HepG2 (cell line): Measurements from ENCODE around the gene ZFPM1. TPM values are rescaled to one million over a fixed set of nuclear protein-coding genes. Genes with fewer than 3 reads are reported as not detected.
A peak's percentile ranks its signal among the peaks of the same experiment; 100 is the strongest.

Experiments used
- AKAP8 ChIP-seq: sonication (generic); formaldehyde crosslinking; IDR thresholded peaks from 2 replicates; pipeline ENCODE4 v1.5.1; 2020; ENCODE audit warnings: mild to moderate bottlenecking, missing genetic modification reagents
- ATF1 ChIP-seq: IDR thresholded peaks from 2 replicates; pipeline ENCODE4 v1.6.1; 2016; ENCODE audit warnings: mild to moderate bottlenecking, control low read depth
- BRCA1 ChIP-seq: sonication (generic); formaldehyde crosslinking; IDR thresholded peaks from 2 replicates; pipeline ENCODE4 v1.4.0; 2020; ENCODE audit warnings: missing genetic modification reagents
- JARID2 ChIP-seq: sonication (generic); formaldehyde crosslinking; IDR thresholded peaks from 2 replicates; pipeline ENCODE4 v1.8.1; 2023; ENCODE audit warnings: missing genetic modification reagents, inconsistent platforms; ENCODE audit not compliant: insufficient replicate concordance
- KDM2A ChIP-seq: sonication (generic); formaldehyde crosslinking; IDR thresholded peaks from 2 replicates; pipeline ENCODE4 v1.4.0; 2020; ENCODE audit warnings: low read depth, missing genetic modification reagents, borderline replicate concordance
- MIER3 ChIP-seq: IDR thresholded peaks from 2 replicates; pipeline ENCODE4 v1.6.1; 2016; ENCODE audit warnings: missing compliant biosample characterization, borderline replicate concordance
- YEATS4 ChIP-seq: sonication (generic); formaldehyde crosslinking; IDR thresholded peaks from 2 replicates; pipeline ENCODE4 v1.4.0; 2020; ENCODE audit warnings: missing genetic modification reagents, borderline replicate concordance
- ZFAT ChIP-seq: sonication (generic); formaldehyde crosslinking; conservative IDR thresholded peaks from 2 replicates; pipeline ENCODE4 v1.8.1; 2023; ENCODE audit warnings: missing genetic modification reagents, inconsistent platforms
- ZFP82 ChIP-seq: sonication (generic); formaldehyde crosslinking; IDR thresholded peaks from 2 replicates; pipeline ENCODE4 v1.5.1; 2020; ENCODE audit warnings: mild to moderate bottlenecking, missing genetic modification reagents, borderline replicate concordance
- ZNF3 ChIP-seq: IDR thresholded peaks from 2 replicates; pipeline ENCODE4 v1.7.0; 2017; ENCODE audit warnings: inconsistent platforms
- ZNF383 ChIP-seq: sonication (generic); formaldehyde crosslinking; IDR thresholded peaks from 2 replicates; pipeline ENCODE4 v1.4.0; 2020; ENCODE audit warnings: missing genetic modification reagents, mild to moderate bottlenecking, borderline replicate concordance
- ZNF547 ChIP-seq: sonication (generic); formaldehyde crosslinking; IDR thresholded peaks from 2 replicates; pipeline ENCODE4 v1.5.1; 2020; ENCODE audit warnings: mild to moderate bottlenecking, missing genetic modification reagents
- ZNF598 ChIP-seq: sonication (generic); formaldehyde crosslinking; IDR thresholded peaks from 2 replicates; pipeline ENCODE4 v1.5.1; 2020; ENCODE audit warnings: mild to moderate bottlenecking, missing genetic modification reagents, borderline replicate concordance
- ZNF761 ChIP-seq: sonication (generic); formaldehyde crosslinking; conservative IDR thresholded peaks from 2 replicates; pipeline ENCODE4 v1.4.0; 2020; ENCODE audit warnings: mild to moderate bottlenecking, missing genetic modification reagents
- ZNF891 ChIP-seq: sonication (generic); formaldehyde crosslinking; IDR thresholded peaks from 2 replicates; pipeline ENCODE4 v1.5.0; 2020; ENCODE audit warnings: mild to moderate bottlenecking, missing genetic modification reagents
- ZSCAN29 ChIP-seq: sonication (generic); formaldehyde crosslinking; conservative IDR thresholded peaks from 2 replicates; pipeline ENCODE4 v1.4.0; 2020; ENCODE audit warnings: mild to moderate bottlenecking, missing genetic modification reagents
- ZSCAN30 ChIP-seq: sonication (generic); formaldehyde crosslinking; IDR thresholded peaks from 2 replicates; pipeline ENCODE4 v1.5.0; 2020; ENCODE audit warnings: mild to moderate bottlenecking, missing genetic modification reagents
- polyA plus RNA-seq, 8 experiments: library from polyadenylated mRNA; depleted of rRNA in 3 of 8; stranded (reverse) in 7 of 8; unstranded in 1 of 8; fragments of >200 nt; fragmentation: Illumina TruSeq in 4 of 8; extraction: Trizol in 4 of 8; gene quantifications; 2 replicates each; pipeline versions ENCODE4 v1.2.1 to v1.2.3, GENCODE V29; 2011 to 2016; ENCODE audit warnings: low read depth in 4 of 8, missing spikeins in 1 of 8, mixed read lengths in 1 of 8; ENCODE audit not compliant: insufficient read depth in 1 of 8
- total RNA-seq, 5 experiments: library from RNA; depleted of rRNA; stranded (reverse); fragments of >200 nt; fragmentation: Illumina TruSeq; extraction: Trizol; gene quantifications; 2 replicates each; pipeline ENCODE4 v1.2.3, GENCODE V29; 2016; ENCODE audit warnings: low read depth in 1 of 5
- TF ChIP-seq, protein P1 (sequence below): sonication (generic); formaldehyde crosslinking; IDR thresholded peaks from 2 replicates; pipeline ENCODE4 v1.4.0; 2020; ENCODE audit warnings: mild to moderate bottlenecking, low read depth, missing genetic modification reagents
- TF ChIP-seq, protein P2 (sequence below): sonication (generic); formaldehyde crosslinking; IDR thresholded peaks from 2 replicates; pipeline ENCODE4; 2020; ENCODE audit warnings: missing genetic modification reagents, mild to moderate bottlenecking, borderline replicate concordance
- TF ChIP-seq, protein P3 (sequence below): sonication (generic); formaldehyde crosslinking; IDR thresholded peaks from 2 replicates; pipeline ENCODE4 v1.4.0; 2020; ENCODE audit warnings: missing genetic modification reagents
- TF ChIP-seq, protein P4 (sequence below), 2 experiments: sonication (generic) in 1 of 2; formaldehyde crosslinking in 1 of 2; IDR thresholded peaks; 2 replicates each; pipeline versions ENCODE4 v1.5.1 to v1.6.1; 2011 to 2020; ENCODE audit warnings: borderline replicate concordance in 1 of 2, low read depth in 1 of 2, low read length in 1 of 2, mild to moderate bottlenecking in 1 of 2, missing genetic modification reagents in 1 of 2, moderate library complexity in 1 of 2
- TF ChIP-seq, protein P5 (sequence below): sonication (generic); formaldehyde crosslinking; IDR thresholded peaks from 2 replicates; pipeline ENCODE4 v1.8.0; 2023; ENCODE audit warnings: mild to moderate bottlenecking, missing genetic modification reagents

ZFPM1 gene
- total and polyA plus RNA-seq, 2 of the 13 experiments (the other 11 are each of a cell fraction or from before 2014, with no cell fraction given) = 1.3 to 3.8 TPM

DNA sequence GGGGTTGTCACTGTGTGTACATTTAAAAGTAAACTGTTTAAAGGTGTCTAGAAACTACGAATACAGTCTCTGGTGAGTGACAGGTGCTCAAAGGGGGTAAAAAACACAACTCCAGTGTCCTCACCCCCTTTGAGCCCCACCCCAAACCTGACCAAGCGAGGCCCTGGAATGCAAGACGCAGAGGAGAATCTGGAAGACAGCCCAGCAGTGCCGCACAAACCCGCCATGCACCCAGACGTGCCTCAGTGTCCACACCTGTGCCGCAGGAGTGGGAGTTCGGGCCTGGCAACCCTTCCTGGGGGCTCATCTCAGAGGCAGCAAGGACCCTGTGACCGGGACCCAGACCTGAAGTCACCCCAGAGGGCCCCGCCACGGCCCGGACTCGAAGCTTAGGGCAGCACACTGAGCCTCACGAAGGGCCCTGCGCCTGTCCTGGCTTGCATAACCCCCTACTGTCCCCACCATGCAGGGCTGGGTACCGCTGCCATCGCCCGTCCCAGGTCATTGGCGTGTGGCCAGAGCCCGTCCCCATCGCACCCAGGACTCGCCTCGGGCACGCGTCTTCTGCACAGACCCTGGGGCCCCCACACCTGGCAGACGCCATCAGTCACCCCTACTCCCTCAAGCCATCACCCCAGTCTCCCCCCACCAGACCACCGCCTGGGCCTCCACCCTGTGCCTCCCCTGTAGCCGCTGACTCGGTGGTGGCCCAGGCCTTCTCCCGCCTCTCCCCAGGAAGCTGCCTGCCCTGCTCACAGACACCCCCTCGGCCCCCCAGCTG lies 84.1 kb downstream of the ZFPM1 start (continued):
- TF ChIP-seq ATF1 (CRISPR knock-in tag) (no peak), ZNF383 (CRISPR knock-in tag) (no peak), KDM2A (CRISPR knock-in tag) (peak; percentile 77; the same call in 1 of the 2 replicates), JARID2 (CRISPR knock-in tag) (no peak), MIER3 (no peak), ZSCAN29 (CRISPR knock-in tag) (no peak), ZFAT (CRISPR knock-in tag) (no peak), ZNF891 (CRISPR knock-in tag) (0 out of 2 replicates have a peak, but pooled peaks have one; percentile 19), BRCA1 (CRISPR knock-in tag) (no peak), ZNF3 (no peak), AKAP8 (CRISPR knock-in tag) (peak; percentile 45; the same call in 1 of the 2 replicates), ZSCAN30 (no peak), ZNF598 (CRISPR knock-in tag) (no peak), YEATS4 (CRISPR knock-in tag) (no peak), ZNF761 (CRISPR knock-in tag) (no peak), ZNF547 (CRISPR knock-in tag) (no peak), ZFP82 (CRISPR knock-in tag) (no peak)
- TF ChIP-seq, protein P1, sequence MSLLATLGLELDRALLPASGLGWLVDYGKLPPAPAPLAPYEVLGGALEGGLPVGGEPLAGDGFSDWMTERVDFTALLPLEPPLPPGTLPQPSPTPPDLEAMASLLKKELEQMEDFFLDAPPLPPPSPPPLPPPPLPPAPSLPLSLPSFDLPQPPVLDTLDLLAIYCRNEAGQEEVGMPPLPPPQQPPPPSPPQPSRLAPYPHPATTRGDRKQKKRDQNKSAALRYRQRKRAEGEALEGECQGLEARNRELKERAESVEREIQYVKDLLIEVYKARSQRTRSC = no peak
- TF ChIP-seq, protein P2, sequence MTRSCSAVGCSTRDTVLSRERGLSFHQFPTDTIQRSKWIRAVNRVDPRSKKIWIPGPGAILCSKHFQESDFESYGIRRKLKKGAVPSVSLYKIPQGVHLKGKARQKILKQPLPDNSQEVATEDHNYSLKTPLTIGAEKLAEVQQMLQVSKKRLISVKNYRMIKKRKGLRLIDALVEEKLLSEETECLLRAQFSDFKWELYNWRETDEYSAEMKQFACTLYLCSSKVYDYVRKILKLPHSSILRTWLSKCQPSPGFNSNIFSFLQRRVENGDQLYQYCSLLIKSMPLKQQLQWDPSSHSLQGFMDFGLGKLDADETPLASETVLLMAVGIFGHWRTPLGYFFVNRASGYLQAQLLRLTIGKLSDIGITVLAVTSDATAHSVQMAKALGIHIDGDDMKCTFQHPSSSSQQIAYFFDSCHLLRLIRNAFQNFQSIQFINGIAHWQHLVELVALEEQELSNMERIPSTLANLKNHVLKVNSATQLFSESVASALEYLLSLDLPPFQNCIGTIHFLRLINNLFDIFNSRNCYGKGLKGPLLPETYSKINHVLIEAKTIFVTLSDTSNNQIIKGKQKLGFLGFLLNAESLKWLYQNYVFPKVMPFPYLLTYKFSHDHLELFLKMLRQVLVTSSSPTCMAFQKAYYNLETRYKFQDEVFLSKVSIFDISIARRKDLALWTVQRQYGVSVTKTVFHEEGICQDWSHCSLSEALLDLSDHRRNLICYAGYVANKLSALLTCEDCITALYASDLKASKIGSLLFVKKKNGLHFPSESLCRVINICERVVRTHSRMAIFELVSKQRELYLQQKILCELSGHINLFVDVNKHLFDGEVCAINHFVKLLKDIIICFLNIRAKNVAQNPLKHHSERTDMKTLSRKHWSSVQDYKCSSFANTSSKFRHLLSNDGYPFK (CRISPR knock-in tag) = no peak
- TF ChIP-seq, protein P3, sequence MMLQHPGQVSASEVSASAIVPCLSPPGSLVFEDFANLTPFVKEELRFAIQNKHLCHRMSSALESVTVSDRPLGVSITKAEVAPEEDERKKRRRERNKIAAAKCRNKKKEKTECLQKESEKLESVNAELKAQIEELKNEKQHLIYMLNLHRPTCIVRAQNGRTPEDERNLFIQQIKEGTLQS = no peak
- TF ChIP-seq, protein P4, sequence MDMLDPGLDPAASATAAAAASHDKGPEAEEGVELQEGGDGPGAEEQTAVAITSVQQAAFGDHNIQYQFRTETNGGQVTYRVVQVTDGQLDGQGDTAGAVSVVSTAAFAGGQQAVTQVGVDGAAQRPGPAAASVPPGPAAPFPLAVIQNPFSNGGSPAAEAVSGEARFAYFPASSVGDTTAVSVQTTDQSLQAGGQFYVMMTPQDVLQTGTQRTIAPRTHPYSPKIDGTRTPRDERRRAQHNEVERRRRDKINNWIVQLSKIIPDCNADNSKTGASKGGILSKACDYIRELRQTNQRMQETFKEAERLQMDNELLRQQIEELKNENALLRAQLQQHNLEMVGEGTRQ (IDR thresholded peaks at IDR 0.05; ENCODE audit: low read depth, low read length) = no peak
- TF ChIP-seq, protein P4 (CRISPR knock-in tag; IDR thresholded peaks at IDR 0.05; ENCODE audit: borderline replicate concordance) = no peak
- TF ChIP-seq, protein P5, sequence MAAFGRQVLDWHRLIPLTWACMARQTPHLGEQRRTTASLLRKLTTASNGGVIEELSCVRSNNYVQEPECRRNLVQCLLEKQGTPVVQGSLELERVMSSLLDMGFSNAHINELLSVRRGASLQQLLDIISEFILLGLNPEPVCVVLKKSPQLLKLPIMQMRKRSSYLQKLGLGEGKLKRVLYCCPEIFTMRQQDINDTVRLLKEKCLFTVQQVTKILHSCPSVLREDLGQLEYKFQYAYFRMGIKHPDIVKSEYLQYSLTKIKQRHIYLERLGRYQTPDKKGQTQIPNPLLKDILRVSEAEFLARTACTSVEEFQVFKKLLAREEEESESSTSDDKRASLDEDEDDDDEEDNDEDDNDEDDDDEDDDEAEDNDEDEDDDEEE (CRISPR knock-in tag) = no peak
